Breast epithelium (tissue), 4 donors: Measurements from ENCODE around the gene ZBTB37. TPM values are rescaled to one million over a fixed set of nuclear protein-coding genes. Genes with fewer than 3 reads are reported as not detected.

Source experiments
- DNase-seq, 2 donors: peaks; one replicate each; pipeline ENCODE4 v3.0.0-alpha.2; 2019; ENCODE audit warnings: low spot score in 2 of 2
- H3K27ac ChIP-seq, 2 donors: fragments of 200-600 bp; sonication (generic) in 1 of 2; one replicate each; pipeline ENCODE4 v1.5.1; 2016 to 2019; ENCODE audit warnings: mild to moderate bottlenecking in 1 of 2
- H3K27me3 ChIP-seq, 2 donors: fragments of 200-600 bp; sonication (generic) in 1 of 2; one replicate each; pipeline versions ENCODE4 v1.5.1 to v1.6.0; 2017 to 2019; ENCODE audit warnings: control low read depth in 1 of 2, mild to moderate bottlenecking in 1 of 2
- H3K36me3 ChIP-seq: fragments of 200-600 bp; one replicate; pipeline ENCODE4 v1.5.1; 2019
- H3K4me1 ChIP-seq, 2 donors: fragments of 200-600 bp; sonication (generic); one replicate each; pipeline ENCODE4 v1.5.1; 2016 to 2019; ENCODE audit warnings: control low read depth in 1 of 2
- H3K4me3 ChIP-seq, 3 donors: fragments of 200-600 bp; sonication (generic); 1 replicate in 2 of 3; 2 replicates in 1 of 3; pipeline ENCODE4 v1.5.1; 2016 to 2019; ENCODE audit warnings: mild to moderate bottlenecking in 3 of 3, moderate library complexity in 2 of 3
- H3K9me3 ChIP-seq, 2 donors: fragments of 200-600 bp; sonication (generic) in 1 of 2; one replicate each; pipeline ENCODE4 v1.5.1; 2016 to 2019; ENCODE audit warnings: control low read depth in 1 of 2
- POLR2A ChIP-seq: fragments of 450-650 bp; IDR thresholded peaks from one replicate; pipeline ENCODE4 v1.6.1; 2016; ENCODE audit warnings: antibody characterized with exemption, mild to moderate bottlenecking, moderate library complexity
- POLR2AphosphoS5 ChIP-seq, 3 donors: sonication (generic); formaldehyde crosslinking; IDR thresholded peaks; one replicate each; pipeline ENCODE4 v1.6.1; 2017; ENCODE audit warnings: antibody characterized with exemption in 3 of 3
- intact Hi-C: fragments of 100-400 bp; cut with DNase I; formaldehyde crosslinking; loops from one replicate; pipeline ENCODE4 v1.15.1; 2023; ENCODE audit warnings: low total_unique reads
- total RNA-seq, 3 donors: library from RNA; depleted of rRNA; stranded (reverse); fragments of >200 nt; gene quantifications; one replicate each; pipeline ENCODE4 v1.1.0, GENCODE V29; 2016
- TF ChIP-seq, protein P1 (sequence below), 3 donors: fragments of 450-650 bp; IDR thresholded peaks; one replicate each; pipeline ENCODE4 v1.5.1; 2016 to 2017; ENCODE audit warnings: antibody characterized with exemption in 3 of 3, mild to moderate bottlenecking in 3 of 3, moderate library complexity in 3 of 3

The ZBTB37 gene
- total RNA-seq, 3 donors from 2014 or later, result 10.2 to 15.7 (median 15.4) TPM

DNA sequence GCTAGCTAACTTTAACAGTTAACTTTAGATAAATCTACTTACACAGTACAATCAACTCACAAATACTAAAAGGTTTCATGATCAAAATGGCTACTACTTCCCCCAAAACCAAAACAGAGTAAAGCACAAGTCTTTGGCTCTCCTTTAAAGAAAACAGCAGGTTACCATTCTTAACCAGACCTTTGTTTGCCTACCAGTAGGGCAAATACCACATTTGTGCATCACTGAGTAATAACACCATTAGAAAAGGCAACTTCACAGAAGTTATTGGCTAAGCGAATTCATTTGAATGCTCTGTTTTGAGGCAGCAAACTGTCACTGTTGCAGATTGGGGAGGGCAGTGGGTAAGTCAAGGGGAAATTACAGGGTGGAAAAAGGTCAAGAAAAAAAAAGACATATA lies 66.3 kb downstream of the ZBTB37 start:
- Histone ChIP-seq H3K4me1 (no peaks in the 10 kb centered on the region), H3K9me3 (no peaks in the 10 kb centered on the region), H3K4me3 (no peak overlapping the region), H3K27ac (no peak overlapping the region), H3K36me3 (peaks cover 3% of the 10 kb centered on the region), H3K27me3 (no peaks in the 10 kb centered on the region)
- intact Hi-C loops, result no loop called here
- DNase-seq, result no peak
- no peak for TF ChIP-seq POLR2A
- TF ChIP-seq, protein P1, sequence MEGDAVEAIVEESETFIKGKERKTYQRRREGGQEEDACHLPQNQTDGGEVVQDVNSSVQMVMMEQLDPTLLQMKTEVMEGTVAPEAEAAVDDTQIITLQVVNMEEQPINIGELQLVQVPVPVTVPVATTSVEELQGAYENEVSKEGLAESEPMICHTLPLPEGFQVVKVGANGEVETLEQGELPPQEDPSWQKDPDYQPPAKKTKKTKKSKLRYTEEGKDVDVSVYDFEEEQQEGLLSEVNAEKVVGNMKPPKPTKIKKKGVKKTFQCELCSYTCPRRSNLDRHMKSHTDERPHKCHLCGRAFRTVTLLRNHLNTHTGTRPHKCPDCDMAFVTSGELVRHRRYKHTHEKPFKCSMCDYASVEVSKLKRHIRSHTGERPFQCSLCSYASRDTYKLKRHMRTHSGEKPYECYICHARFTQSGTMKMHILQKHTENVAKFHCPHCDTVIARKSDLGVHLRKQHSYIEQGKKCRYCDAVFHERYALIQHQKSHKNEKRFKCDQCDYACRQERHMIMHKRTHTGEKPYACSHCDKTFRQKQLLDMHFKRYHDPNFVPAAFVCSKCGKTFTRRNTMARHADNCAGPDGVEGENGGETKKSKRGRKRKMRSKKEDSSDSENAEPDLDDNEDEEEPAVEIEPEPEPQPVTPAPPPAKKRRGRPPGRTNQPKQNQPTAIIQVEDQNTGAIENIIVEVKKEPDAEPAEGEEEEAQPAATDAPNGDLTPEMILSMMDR (IDR thresholded peaks at IDR 0.05), result no peak
- TF ChIP-seq POLR2AphosphoS5 (IDR thresholded peaks at IDR 0.05), result no peak

DNA sequence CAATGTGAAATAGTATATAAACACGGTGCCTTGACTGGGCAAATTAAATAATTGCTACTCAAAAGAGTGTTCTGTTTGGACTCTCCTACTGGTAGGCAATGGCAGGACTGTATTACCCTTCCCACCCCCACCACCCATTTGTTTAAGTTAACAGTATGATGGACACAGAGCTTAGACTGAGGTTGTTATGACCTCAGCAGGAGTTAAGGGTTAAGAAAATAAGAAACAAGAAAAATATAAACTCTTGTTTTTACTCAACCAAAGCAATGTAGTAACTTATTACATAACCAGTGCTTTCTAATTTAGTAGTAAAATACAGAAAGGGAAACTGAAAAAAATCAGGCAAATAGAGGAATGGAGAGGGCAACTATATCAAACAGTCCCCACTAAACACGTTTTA lies 68.9 kb downstream of the ZBTB37 start:
- intact Hi-C loops, result no loop called here

DNA sequence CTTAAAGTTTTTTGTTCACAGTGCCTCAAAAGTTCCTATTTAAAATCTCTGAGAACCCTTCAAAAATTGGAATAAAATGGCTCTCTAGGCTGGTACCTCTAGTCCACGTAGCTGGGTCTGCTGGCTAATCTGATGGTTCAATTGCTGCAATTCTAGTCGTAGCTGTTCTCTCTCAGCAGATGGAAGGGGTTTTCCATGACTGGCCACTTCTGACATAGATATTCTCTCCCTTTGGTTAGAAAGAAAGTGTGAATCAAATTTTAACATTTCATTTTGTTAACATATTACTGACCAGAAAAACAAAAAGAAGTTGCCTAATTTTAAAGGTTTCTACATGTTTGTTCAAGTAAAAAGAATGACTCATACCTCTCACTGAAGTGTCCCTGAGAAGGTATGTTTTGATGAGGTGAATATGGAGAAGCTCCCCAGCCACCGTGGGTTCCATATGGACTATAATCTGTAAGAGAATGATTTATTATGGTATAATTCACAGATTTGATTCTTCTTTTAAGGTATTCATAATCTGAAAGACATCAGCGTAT lies 78.3 kb downstream of the ZBTB37 start:
- no peak overlapping the region for H3K27ac ChIP-seq
- no peak overlapping the region for H3K4me3 ChIP-seq
- no peak for TF ChIP-seq POLR2A
- TF ChIP-seq POLR2AphosphoS5 (IDR thresholded peaks at IDR 0.05), result no peak
- TF ChIP-seq, protein P1 (IDR thresholded peaks at IDR 0.05), result no peak
- no peaks in the 10 kb centered on the region for H3K9me3 ChIP-seq
- no peak for DNase-seq
- H3K27me3 ChIP-seq, result no peaks in the 10 kb centered on the region
- H3K36me3 ChIP-seq, result no peaks in the 10 kb centered on the region
- no peaks in the 10 kb centered on the region for H3K4me1 ChIP-seq
- intact Hi-C loops, result no loop called here

More for the DNA sequence above, 68.9 kb downstream of the ZBTB37 start:
- no peaks in the 10 kb centered on the region for H3K9me3 ChIP-seq
- no peaks in the 10 kb centered on the region for H3K4me1 ChIP-seq
- peaks cover 3% of the 10 kb centered on the region for H3K36me3 ChIP-seq
- H3K4me3 ChIP-seq, result no peak overlapping the region
- TF ChIP-seq POLR2A, result no peak
- TF ChIP-seq, protein P1 (IDR thresholded peaks at IDR 0.05), result no peak
- no peak for TF ChIP-seq POLR2AphosphoS5 (IDR thresholded peaks at IDR 0.05)
- H3K27me3 ChIP-seq, result no peaks in the 10 kb centered on the region
- H3K27ac ChIP-seq, result no peak overlapping the region
- DNase-seq, result no peak

DNA sequence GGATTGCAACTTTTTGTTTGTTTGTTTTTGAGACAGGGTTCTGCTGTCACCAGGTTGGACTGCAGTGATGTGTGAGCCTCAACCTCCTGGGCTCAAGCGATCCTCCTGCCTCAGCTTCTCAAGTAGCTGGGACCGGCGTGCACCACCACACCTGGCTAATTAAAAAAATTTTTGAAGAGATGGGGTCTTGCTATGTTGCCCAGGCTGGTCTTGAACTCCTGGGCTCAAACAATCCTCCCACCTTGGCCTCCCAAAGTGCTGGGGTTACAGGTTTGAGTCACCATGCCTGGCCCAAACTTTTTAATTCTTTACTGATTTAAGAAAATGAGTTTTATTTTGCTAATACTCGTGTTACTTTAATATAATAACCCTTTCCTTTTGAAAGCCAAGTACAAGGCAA lies 80.4 kb downstream of the ZBTB37 start:
- no peak overlapping the region for H3K4me3 ChIP-seq
- H3K4me1 ChIP-seq, result no peaks in the 10 kb centered on the region
- intact Hi-C loops, result no loop called here
- no peak overlapping the region for H3K27ac ChIP-seq
- DNase-seq, result no peak
- no peak for TF ChIP-seq POLR2AphosphoS5 (IDR thresholded peaks at IDR 0.05)
- TF ChIP-seq POLR2A, result no peak
- TF ChIP-seq, protein P1 (IDR thresholded peaks at IDR 0.05), result no peak
- no peaks in the 10 kb centered on the region for H3K27me3 ChIP-seq
- H3K36me3 ChIP-seq, result no peaks in the 10 kb centered on the region
- H3K9me3 ChIP-seq, result no peaks in the 10 kb centered on the region

Other genes starting within 250 kb of the ZBTB37 start
- not detected for gene TEX50, start 233.0 kb upstream of the ZBTB37 start, total RNA-seq
- under 1 TPM in 2 of 3 donors, not detected in 1; 0.29 to 0.33 TPM for gene ANKRD45, start 198.5 kb upstream of the ZBTB37 start, total RNA-seq
- 10 to 100 TPM; 29.8 to 45.0 (median 41.4) TPM for gene KLHL20, start 153.4 kb upstream of the ZBTB37 start, total RNA-seq
- 10 to 100 TPM in 2 of 3 donors, 1 to 10 TPM in 1; 9.4 to 15.8 (median 14.1) TPM for gene DARS2, start 43.7 kb upstream of the ZBTB37 start, total RNA-seq
- gene CENPL, start 43.5 kb upstream of the ZBTB37 start, total RNA-seq, result 1 to 10 TPM; 4.5 to 6.0 (median 4.6) TPM
- gene GAS5, start 391 bp upstream of the ZBTB37 start, total RNA-seq, result 100 to 1,000 TPM; 320 to 763 (median 754) TPM
- under 1 TPM in 1 of 3 donors, not detected in 2; 0.32 TPM for gene SERPINC1, start 48.9 kb downstream of the ZBTB37 start, total RNA-seq
- gene RC3H1, start 154.0 kb downstream of the ZBTB37 start, total RNA-seq, result 10 to 100 TPM; 30.2 to 40.8 (median 33.1) TPM